NCI-H226 (cell line): ENCODE data around the gene PDZD4.

Source experiments
- DNase-seq: peaks from one replicate; pipeline ENCODE4 v3.0.0-alpha.2; 2015

The PDZD4 gene

GRCh38 chrX:153804100-153804595 lies 26.2 kb downstream of the PDZD4 start:
- DNase-seq, result no peak

GRCh38 chrX:153803211-153804099 lies 26.9 kb downstream of the PDZD4 start:
- no peak for DNase-seq

GRCh38 chrX:153802513-153803045 lies 27.8 kb downstream of the PDZD4 start:
- DNase-seq, result no peak

GRCh38 chrX:153801669-153802068 lies 28.7 kb downstream of the PDZD4 start:
- no peak for DNase-seq

- DNase-seq, result no peak
Observed at GRCh38 chrX:153800746-153801145, 29.6 kb downstream of the PDZD4 start.

- DNase-seq, result no peak
Observed at GRCh38 chrX:153800177-153800722, 30.1 kb downstream of the PDZD4 start.

GRCh38 chrX:153799326-153799725 lies 31.0 kb downstream of the PDZD4 start:
- DNase-seq, result no peak

- DNase-seq, result no peak
Observed at GRCh38 chrX:153797415-153798015, 32.8 kb downstream of the PDZD4 start.

GRCh38 chrX:153794897-153795816 lies 35.2 kb downstream of the PDZD4 start:
- no peak for DNase-seq

GRCh38 chrX:153794018-153794896 lies 36.1 kb downstream of the PDZD4 start, which contains the start of the genes IDH3G and SSR4:
Gene IDH3G, minus strand, starts transcription at chrX:153794375. Its CDS starts 49 bp downstream, at chrX:153794326.
Gene SSR4, plus strand, starts transcription at chrX:153794668. Its CDS starts 20 bp downstream, at chrX:153794688.
- peak; percentile 87 for DNase-seq

- DNase-seq, result no peak
Observed at GRCh38 chrX:153793291-153793690, 37.1 kb downstream of the PDZD4 start.

- no peak for DNase-seq
Observed at GRCh38 chrX:153792368-153792767, 38.0 kb downstream of the PDZD4 start.

- no peak for DNase-seq
Observed at GRCh38 chrX:153791104-153791852, 39.1 kb downstream of the PDZD4 start.

GRCh38 chrX:153789654-153790053 lies 40.7 kb downstream of the PDZD4 start:
- DNase-seq, result no peak

- no peak for DNase-seq
Observed at GRCh38 chrX:153786669-153787068, 43.7 kb downstream of the PDZD4 start.

GRCh38 chrX:153784325-153784967 lies 45.9 kb downstream of the PDZD4 start:
- no peak for DNase-seq

GRCh38 chrX:153783378-153784013 lies 46.8 kb downstream of the PDZD4 start:
- no peak for DNase-seq

- DNase-seq, result no peak
Observed at GRCh38 chrX:153782871-153783270, 47.5 kb downstream of the PDZD4 start.

GRCh38 chrX:153782313-153782712 lies 48.0 kb downstream of the PDZD4 start:
- DNase-seq, result no peak
